BLaER1 (cell line): ENCODE measurements around the gene CKAP2L.

Experiments
- H3K27ac ChIP-seq: shearing (Covaris generic); formaldehyde crosslinking; 2 replicates; pipeline ENCODE4 v1.8.1; 2022
- H3K27me3 ChIP-seq: shearing (Covaris generic); formaldehyde crosslinking; 2 replicates; pipeline ENCODE4 v1.8.1; 2022
- H3K36me3 ChIP-seq: shearing (Covaris generic); formaldehyde crosslinking; 2 replicates; pipeline ENCODE4 v1.8.1; 2022
- H3K4me1 ChIP-seq: shearing (Covaris generic); formaldehyde crosslinking; 2 replicates; pipeline ENCODE4 v1.8.1; 2022
- H3K4me2 ChIP-seq: shearing (Covaris generic); formaldehyde crosslinking; 2 replicates; pipeline ENCODE4 v1.8.1; 2022
- H3K4me3 ChIP-seq: shearing (Covaris generic); formaldehyde crosslinking; 2 replicates; pipeline ENCODE4 v1.8.1; 2022
- H3K9ac ChIP-seq: shearing (Covaris generic); formaldehyde crosslinking; 2 replicates; pipeline ENCODE4 v1.8.1; 2022
- H3K9me3 ChIP-seq: shearing (Covaris generic); formaldehyde crosslinking; 2 replicates; pipeline ENCODE4 v1.8.1; 2022
- H4K20me1 ChIP-seq: shearing (Covaris generic); formaldehyde crosslinking; 2 replicates; pipeline ENCODE4 v1.8.1; 2022
- Cebpa-rat ChIP-seq: shearing (Covaris generic); IDR thresholded peaks from 2 replicates; pipeline ENCODE4 v1.8.1; 2022

Gene CKAP2L

DNA sequence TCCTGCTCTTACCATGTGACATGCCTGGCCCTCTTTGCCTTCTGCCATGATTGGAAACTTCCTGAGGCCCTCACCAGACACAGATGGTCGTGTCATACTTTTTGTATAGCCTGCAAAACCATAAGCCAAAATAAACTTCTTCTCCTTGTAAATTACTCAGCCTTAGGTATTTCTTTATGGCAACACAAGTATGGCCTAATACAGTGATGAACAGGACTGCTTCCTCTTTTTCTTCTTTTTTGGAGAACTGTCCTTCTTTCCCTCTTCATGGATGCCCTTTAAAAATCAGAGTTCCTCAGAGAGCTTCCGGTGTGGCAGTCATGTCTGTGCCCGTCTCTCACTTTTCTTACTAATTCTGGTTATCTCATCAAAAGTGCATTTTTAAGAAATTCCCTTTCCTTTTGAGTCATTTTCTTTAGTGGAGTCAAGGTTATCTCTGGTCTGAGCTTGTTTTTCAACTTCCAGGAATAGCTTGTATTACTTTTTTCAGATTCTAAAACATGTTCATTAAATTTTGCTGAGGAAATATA, 29.1 kb upstream of the CKAP2L start:
- Histone ChIP-seq H3K4me2 (no peak overlapping the region), H4K20me1 (no peaks in the 10 kb centered on the region), H3K4me3 (no peak overlapping the region), H3K9me3 (peaks cover 11% of the 10 kb centered on the region; the same call in 1 of the 2 replicates), H3K27ac (peak overlapping the region; percentile 23; the same call in 1 of the 2 replicates), H3K27me3 (no peaks in the 10 kb centered on the region), H3K4me1 (peaks cover 34% of the 10 kb centered on the region), H3K36me3 (no peaks in the 10 kb centered on the region), H3K9ac (no peak overlapping the region)
- no peak for TF ChIP-seq Cebpa-rat

DNA sequence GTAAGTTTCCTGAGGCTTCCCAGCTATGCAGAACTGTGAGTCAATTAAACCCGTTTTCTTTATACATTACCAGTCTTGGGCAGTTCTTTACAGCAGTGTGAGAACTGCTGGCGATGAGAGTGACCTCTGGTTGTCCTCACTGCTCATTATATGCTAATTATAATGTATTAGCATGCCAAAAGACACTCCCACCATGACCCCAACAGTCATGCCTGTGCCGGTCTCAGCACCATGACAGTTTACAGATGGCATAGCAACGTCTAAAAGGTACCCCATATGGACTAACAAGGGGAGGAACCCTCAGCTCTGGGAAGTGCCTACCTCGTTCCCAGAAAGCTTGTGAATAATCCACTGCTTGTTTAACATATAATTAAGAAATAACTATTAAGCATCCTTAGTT, 28.0 kb upstream of the CKAP2L start:
- H3K4me2 ChIP-seq, result no peak overlapping the region
- peaks cover 5% of the 10 kb centered on the region; the same call in 1 of the 2 replicates for H3K9me3 ChIP-seq

DNA sequence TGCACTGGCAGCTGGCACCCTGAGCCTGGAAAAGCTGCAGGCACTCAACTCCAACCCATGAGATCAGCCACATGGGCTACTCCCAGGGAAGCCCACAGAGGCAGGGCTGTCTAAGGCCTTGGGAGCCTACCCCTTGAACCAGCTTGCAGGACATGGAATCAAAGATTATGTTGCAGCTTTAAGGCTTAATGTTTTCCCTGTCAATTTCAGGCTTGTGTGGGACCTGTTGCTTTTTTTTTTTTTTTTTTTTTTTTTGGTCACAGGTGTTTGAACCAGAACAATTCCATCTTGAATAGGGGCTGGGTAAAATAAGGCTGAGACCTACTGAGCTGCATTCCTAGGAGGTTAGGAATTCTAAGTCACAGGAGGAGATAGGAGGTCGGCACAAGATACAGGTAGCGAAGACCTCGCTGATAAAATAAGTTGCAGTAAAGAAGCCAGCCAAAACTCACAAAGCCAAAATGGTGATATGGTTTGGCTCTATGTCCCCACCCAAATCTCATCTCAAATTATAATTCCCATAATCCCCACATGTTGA, 27.4 kb upstream of the CKAP2L start:
- peaks cover 27% of the 10 kb centered on the region for H3K4me1 ChIP-seq
- H3K4me3 ChIP-seq, result no peak overlapping the region
- no peak for TF ChIP-seq Cebpa-rat
- no peaks in the 10 kb centered on the region for H3K27me3 ChIP-seq
- no peak overlapping the region for H3K4me2 ChIP-seq
- H3K36me3 ChIP-seq, result no peaks in the 10 kb centered on the region
- H4K20me1 ChIP-seq, result no peaks in the 10 kb centered on the region
- H3K27ac ChIP-seq, result no peak overlapping the region
- no peak overlapping the region for H3K9ac ChIP-seq
- peaks cover 5% of the 10 kb centered on the region; the same call in 1 of the 2 replicates for H3K9me3 ChIP-seq

More for the DNA sequence above, 28.0 kb upstream of the CKAP2L start:
- Histone ChIP-seq H3K9ac (no peak overlapping the region), H3K4me1 (peaks cover 27% of the 10 kb centered on the region), H4K20me1 (no peaks in the 10 kb centered on the region), H3K27ac (no peak overlapping the region), H3K4me3 (no peak overlapping the region), H3K27me3 (no peaks in the 10 kb centered on the region), H3K36me3 (no peaks in the 10 kb centered on the region)
- no peak for TF ChIP-seq Cebpa-rat

DNA sequence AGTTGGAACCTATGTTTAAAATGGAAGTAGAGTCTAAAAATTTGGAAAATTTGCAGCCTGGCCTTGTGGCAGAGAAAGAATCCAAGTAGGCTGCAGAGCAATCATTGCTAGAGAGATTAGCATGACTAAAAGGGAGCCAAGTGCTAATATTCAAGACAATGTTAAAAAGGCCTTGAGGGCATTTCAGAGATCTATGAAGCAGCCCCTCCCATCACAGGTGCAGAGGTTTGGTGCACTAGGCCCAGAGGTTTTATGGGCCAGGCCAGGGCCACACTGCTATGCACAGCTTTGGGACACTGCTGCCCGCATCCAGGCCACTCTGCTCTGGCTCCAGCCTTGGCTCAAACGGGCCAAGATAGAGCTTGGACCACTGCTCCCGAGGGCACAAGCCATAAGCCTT, 26.6 kb upstream of the CKAP2L start:
- H3K4me3 ChIP-seq, result no peak overlapping the region
- no peaks in the 10 kb centered on the region for H3K27me3 ChIP-seq
- no peak overlapping the region for H3K27ac ChIP-seq
- no peaks in the 10 kb centered on the region for H4K20me1 ChIP-seq
- peaks cover 5% of the 10 kb centered on the region; the same call in 1 of the 2 replicates for H3K9me3 ChIP-seq
- peaks cover 21% of the 10 kb centered on the region for H3K4me1 ChIP-seq
- H3K9ac ChIP-seq, result no peak overlapping the region
- no peak overlapping the region for H3K4me2 ChIP-seq
- TF ChIP-seq Cebpa-rat, result no peak
- H3K36me3 ChIP-seq, result no peaks in the 10 kb centered on the region

DNA sequence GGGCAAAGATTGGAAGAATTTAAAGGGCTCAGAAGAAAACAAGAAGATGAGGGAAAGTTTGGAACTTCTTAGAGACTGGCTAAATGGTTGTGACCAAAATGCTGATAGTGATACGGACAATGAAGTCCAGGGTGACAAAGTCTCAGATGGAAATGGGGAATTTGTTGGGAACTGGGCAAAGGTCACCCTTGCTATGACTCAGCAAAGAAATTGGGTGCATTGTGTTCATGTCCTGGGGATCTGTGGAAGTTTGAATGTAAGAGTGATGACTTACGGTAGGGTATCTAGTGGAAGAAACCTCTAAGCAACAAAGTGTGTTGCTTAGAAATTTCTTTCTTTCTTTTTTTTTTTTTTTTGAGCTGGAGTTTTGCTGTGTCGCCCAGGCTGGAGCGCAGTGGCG, 25.9 kb upstream of the CKAP2L start:
- TF ChIP-seq Cebpa-rat, result no peak
- H3K4me1 ChIP-seq, result peaks cover 14% of the 10 kb centered on the region
- H3K4me3 ChIP-seq, result no peak overlapping the region
- H3K9ac ChIP-seq, result no peak overlapping the region
- H3K36me3 ChIP-seq, result no peaks in the 10 kb centered on the region
- no peak overlapping the region for H3K27ac ChIP-seq
- no peak overlapping the region for H3K4me2 ChIP-seq
- H4K20me1 ChIP-seq, result no peaks in the 10 kb centered on the region
- no peaks in the 10 kb centered on the region for H3K27me3 ChIP-seq
- peaks cover 5% of the 10 kb centered on the region; the same call in 1 of the 2 replicates for H3K9me3 ChIP-seq

DNA sequence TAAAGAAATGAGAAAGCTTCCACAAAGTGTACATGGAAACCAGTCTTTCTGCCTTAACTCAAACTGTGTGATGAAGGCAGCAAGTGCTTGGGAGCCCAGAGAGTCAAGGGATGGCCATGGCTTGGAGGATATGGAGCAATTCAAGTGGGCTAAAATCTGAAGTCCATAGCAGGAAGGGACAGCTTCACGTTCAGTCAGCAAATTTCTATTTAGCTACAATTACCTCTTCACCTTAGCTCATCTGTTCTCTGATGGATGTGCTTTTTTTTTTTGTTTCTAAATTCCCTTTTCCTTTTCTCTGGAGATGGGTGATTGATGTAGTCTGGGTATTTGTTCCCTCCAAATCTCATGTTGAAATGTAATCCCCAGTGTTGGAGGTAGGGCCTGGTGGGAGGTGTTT, 24.8 kb upstream of the CKAP2L start:
- no peak for TF ChIP-seq Cebpa-rat
- no peaks in the 10 kb centered on the region for H3K27me3 ChIP-seq
- H3K4me1 ChIP-seq, result peaks cover 10% of the 10 kb centered on the region
- no peaks in the 10 kb centered on the region for H4K20me1 ChIP-seq
- H3K4me3 ChIP-seq, result no peak overlapping the region
- H3K36me3 ChIP-seq, result no peaks in the 10 kb centered on the region
- H3K9ac ChIP-seq, result no peak overlapping the region
- no peak overlapping the region for H3K27ac ChIP-seq
- no peak overlapping the region for H3K4me2 ChIP-seq
- peaks cover 5% of the 10 kb centered on the region; the same call in 1 of the 2 replicates for H3K9me3 ChIP-seq

DNA sequence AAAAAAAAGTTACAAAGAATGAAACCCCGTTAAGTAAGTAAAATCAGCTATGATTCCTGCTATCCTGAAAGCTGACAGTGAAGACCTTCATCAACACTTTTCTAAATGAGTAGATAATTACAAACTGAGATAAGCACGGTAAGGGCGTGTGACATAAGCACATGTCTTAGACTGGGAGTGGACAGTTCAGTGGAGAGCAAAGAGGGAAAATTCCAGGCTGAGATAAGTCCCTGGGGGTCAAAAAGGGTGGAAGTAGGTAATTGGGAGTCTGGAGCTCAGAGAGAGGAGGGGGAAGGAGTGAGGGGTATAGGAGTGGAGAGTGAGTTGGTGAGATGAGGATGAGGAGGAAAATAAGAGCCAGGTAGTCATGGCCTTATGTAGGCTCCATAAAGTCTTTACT, 24.2 kb upstream of the CKAP2L start:
- Histone ChIP-seq H4K20me1 (no peaks in the 10 kb centered on the region), H3K36me3 (no peaks in the 10 kb centered on the region), H3K9me3 (peaks cover 5% of the 10 kb centered on the region; the same call in 1 of the 2 replicates), H3K9ac (no peak overlapping the region), H3K27ac (no peak overlapping the region), H3K4me1 (peaks cover 5% of the 10 kb centered on the region; the same call in 1 of the 2 replicates), H3K4me2 (no peak overlapping the region), H3K4me3 (no peak overlapping the region), H3K27me3 (no peaks in the 10 kb centered on the region)
- no peak for TF ChIP-seq Cebpa-rat

DNA sequence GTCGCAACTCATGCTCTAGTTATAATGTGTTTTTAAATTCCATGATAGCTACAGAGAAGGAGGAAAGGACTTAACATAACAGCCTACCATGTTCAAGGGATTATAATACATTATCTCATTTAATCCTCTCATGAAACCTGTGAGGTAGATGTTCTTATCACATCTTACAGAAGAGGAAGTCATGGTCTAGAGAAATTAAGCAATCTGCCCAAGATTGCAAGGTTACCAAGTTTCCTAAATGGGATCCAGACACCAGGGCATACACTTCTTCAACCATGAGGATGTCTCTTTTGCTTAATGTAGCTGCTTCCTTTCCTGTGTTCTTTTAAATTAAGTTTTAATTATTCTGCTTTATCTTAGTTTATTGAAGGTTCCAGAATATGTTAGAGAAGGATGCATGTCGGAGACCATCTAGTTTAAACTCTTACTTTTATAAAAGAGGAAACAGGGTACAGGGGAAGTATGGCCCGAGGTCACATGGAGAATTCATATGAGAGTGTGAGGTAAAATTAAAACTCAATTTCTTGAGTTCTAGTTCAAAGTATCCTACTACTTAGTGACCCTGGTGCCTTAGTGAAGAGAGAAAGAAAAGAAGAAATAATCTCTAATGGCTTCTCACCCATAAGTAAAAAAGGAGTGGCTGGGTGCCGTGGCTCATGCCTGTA, 23.5 kb upstream of the CKAP2L start:
- H3K4me2 ChIP-seq, result no peak overlapping the region
- no peaks in the 10 kb centered on the region for H3K4me1 ChIP-seq
- no peaks in the 10 kb centered on the region for H4K20me1 ChIP-seq
- no peak overlapping the region for H3K27ac ChIP-seq
- no peaks in the 10 kb centered on the region for H3K27me3 ChIP-seq
- H3K36me3 ChIP-seq, result no peaks in the 10 kb centered on the region
- H3K9me3 ChIP-seq, result peaks cover 5% of the 10 kb centered on the region; the same call in 1 of the 2 replicates
- no peak overlapping the region for H3K4me3 ChIP-seq
- no peak for TF ChIP-seq Cebpa-rat
- H3K9ac ChIP-seq, result no peak overlapping the region

DNA sequence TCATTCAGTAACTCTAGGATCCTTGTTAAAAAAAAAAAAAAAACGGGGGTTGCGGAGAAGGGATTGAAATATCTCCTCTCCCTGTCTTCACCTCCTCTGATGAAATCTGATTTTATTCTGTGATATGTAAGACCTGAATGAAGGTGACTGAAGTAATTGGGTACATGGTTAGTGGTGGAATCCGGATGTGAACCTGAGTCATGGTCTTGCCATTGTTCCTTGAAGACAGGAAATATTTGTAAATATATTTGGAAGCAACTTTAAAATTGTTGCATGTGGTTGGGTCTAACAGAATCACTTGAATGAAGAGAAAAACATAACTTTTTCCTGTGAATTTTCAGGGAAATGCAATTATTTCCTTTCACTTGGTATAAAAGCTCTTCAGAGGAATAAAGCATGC, 22.9 kb upstream of the CKAP2L start:
- H3K9me3 ChIP-seq, result peaks cover 5% of the 10 kb centered on the region; the same call in 1 of the 2 replicates
- no peaks in the 10 kb centered on the region for H3K36me3 ChIP-seq
- H3K4me3 ChIP-seq, result no peak overlapping the region
- no peaks in the 10 kb centered on the region for H4K20me1 ChIP-seq
- no peak for TF ChIP-seq Cebpa-rat
- H3K27me3 ChIP-seq, result no peaks in the 10 kb centered on the region
- no peak overlapping the region for H3K4me2 ChIP-seq
- no peak overlapping the region for H3K27ac ChIP-seq
- no peak overlapping the region for H3K9ac ChIP-seq
- H3K4me1 ChIP-seq, result peaks cover 4% of the 10 kb centered on the region
